H1 (cell line): ENCODE results near the gene ITSN1. TPM values are rescaled to one million over a fixed set of nuclear protein-coding genes. Genes with fewer than 3 reads are reported as not detected.

ENCODE experiments used
- CHD1 ChIP-seq: IDR thresholded peaks from 2 replicates; pipeline ENCODE4 v1.6.1; 2012; ENCODE audit warnings: low read depth, low read length, improper control_type of control experiment
- NANOG ChIP-seq: IDR thresholded peaks from 2 replicates; pipeline ENCODE4 v1.6.1; 2011; ENCODE audit warnings: low read length, low read depth, mild to moderate bottlenecking, inconsistent platforms; ENCODE audit not compliant: insufficient read depth, poor library complexity, severe bottlenecking
- SP4 ChIP-seq: IDR thresholded peaks from 2 replicates; pipeline ENCODE4 v1.6.1; 2012; ENCODE audit warnings: low read length, inconsistent platforms
- ZNF274 ChIP-seq: IDR thresholded peaks from 2 replicates; pipeline ENCODE4 v1.7.0; 2012; ENCODE audit warnings: low read length, borderline replicate concordance; ENCODE audit errors: extremely low read depth
- polyA plus RNA-seq, 7 experiments: library from polyadenylated mRNA; depleted of rRNA in 3 of 7; stranded (reverse) in 5 of 7; unstranded in 2 of 7; fragments of >200 nt in 5 of 7; fragments of 200-250 nt in 2 of 7; gene quantifications; 1 replicate in 5 of 7; 2 replicates in 1 of 7; 4 replicates in 1 of 7; pipeline versions ENCODE4 v1.2.1 to v1.2.3, GENCODE V29; 2011 to 2013; ENCODE audit warnings: missing spikeins in 2 of 7, mixed read lengths in 2 of 7
- total RNA-seq: library from RNA; stranded (reverse); fragmentation: NEBNext Ultra II Directional; extraction: Animal tissue kit (Norgen Biotek cat#: 25700); gene quantifications from 2 replicates; pipeline ENCODE4 v1.2.1, GENCODE V29; 2021

ITSN1 gene
- total and polyA plus RNA-seq, 2 of the 8 experiments (the other 6 are each of a cell fraction or from before 2014, with no cell fraction given): 60.8 to 78.1 TPM

GRCh38 chr21:33755354-33755753 is 113.1 kb downstream of the ITSN1 start (continued):
- TF ChIP-seq NANOG (no peak), CHD1 (no peak), ZNF274 (no peak), SP4 (no peak)
